ENCODE data around the gene LGI4.
"Not testable (repeated sequence)": the region's sequence is repeated elsewhere in the genome, so short reads cannot be mapped to it uniquely, and the experiment has no call there.

The LGI4 gene

DNA sequence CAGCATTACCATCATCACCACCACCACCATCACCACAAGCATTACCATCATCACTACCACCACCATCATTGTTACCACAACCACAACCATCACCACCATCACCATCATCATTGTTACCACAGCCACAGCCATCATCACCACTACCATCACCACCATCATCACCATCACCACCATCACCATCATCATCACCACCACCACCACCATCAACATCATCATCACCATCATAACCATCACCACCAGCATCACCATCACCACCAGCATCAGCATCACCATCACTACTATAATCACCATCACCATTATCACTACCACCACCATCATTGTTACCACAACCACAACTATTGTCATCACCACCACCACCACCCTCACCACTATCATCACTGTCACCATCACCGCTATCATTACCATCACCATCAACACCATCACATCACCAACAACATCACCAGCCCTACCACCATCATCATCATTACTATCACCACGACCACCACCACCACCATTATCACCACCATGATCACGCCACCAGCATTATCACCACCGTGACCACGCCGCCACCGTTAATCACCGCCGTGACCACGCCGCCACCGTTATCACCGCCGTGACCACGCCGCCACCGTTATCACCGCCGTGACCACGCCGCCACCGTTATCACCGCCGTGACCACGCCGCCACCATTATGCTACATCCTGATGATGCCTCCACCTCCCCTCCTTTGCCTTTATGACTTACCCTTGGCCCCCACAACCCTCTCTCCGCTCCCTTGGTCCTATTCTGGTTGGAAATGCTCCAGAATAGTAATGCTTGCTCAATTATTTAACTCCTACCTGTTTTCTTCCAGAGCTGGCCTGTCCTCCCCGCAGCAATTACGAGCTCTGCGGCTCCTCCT, 29.2 kb downstream of the LGI4 start:
- Histone ChIP-seq H4K20me1 (ENCODE audit: insufficient read depth, low read length, poor library complexity, severe bottlenecking) (no peaks in the 10 kb centered on the region), H3K27me3 (ENCODE audit: insufficient read depth, low read length, poor library complexity, severe bottlenecking) (no peaks in the 10 kb centered on the region), H3K4me3 (ENCODE audit: low read length, poor library complexity, severe bottlenecking) (no peak overlapping the region), H3K36me3 (ENCODE audit: insufficient read depth, low read length) (no peaks in the 10 kb centered on the region), H2AFZ (ENCODE audit: low read length) (no peak overlapping the region), H3K4me2 (ENCODE audit: low read depth, low read length, poor library complexity, severe bottlenecking) (no peak overlapping the region), H3K9ac (ENCODE audit: low read depth, low read length, poor library complexity, severe bottlenecking) (no peak overlapping the region), H3K4me1 (ENCODE audit: insufficient read depth, low read length, poor library complexity, severe bottlenecking) (no peaks in the 10 kb centered on the region), H3K79me2 (ENCODE audit: insufficient read depth, low read length) (no peaks in the 10 kb centered on the region), H3K9me2 (replicated peaks; ENCODE audit: low read depth, low read length) (no peaks in the 10 kb centered on the region), H3K9me3 (ENCODE audit: insufficient read depth, low read depth, low read length) (no peaks in the 10 kb centered on the region), H3F3A (ENCODE audit: low read depth) (no peaks in the 10 kb centered on the region)
- TF ChIP-seq EZH2phosphoT487 (IDR thresholded peaks at IDR 0.05; ENCODE audit: borderline replicate concordance) (no peak), CTCF (conservative IDR thresholded peaks at IDR 0.05; ENCODE audit: low read length) (no peak)

- Histone ChIP-seq H4K20me1 (ENCODE audit: insufficient read depth, low read length, poor library complexity, severe bottlenecking) (no peaks in the 10 kb centered on the region), H3K27me3 (ENCODE audit: insufficient read depth, low read length, poor library complexity, severe bottlenecking) (no peaks in the 10 kb centered on the region), H3K9me3 (ENCODE audit: insufficient read depth, low read depth, low read length) (no peaks in the 10 kb centered on the region), H3K9me2 (replicated peaks; ENCODE audit: low read depth, low read length) (no peaks in the 10 kb centered on the region), H3K36me3 (ENCODE audit: insufficient read depth, low read length) (no peaks in the 10 kb centered on the region), H3K4me1 (ENCODE audit: insufficient read depth, low read length, poor library complexity, severe bottlenecking) (no peaks in the 10 kb centered on the region), H3K79me2 (ENCODE audit: insufficient read depth, low read length) (no peaks in the 10 kb centered on the region), H3K9ac (ENCODE audit: low read depth, low read length, poor library complexity, severe bottlenecking) (no peak overlapping the region), H3F3A (ENCODE audit: low read depth) (no peaks in the 10 kb centered on the region), H2AFZ (ENCODE audit: low read length) (no peak overlapping the region), H3K4me3 (ENCODE audit: low read length, poor library complexity, severe bottlenecking) (no peak overlapping the region), H3K4me2 (ENCODE audit: low read depth, low read length, poor library complexity, severe bottlenecking) (no peak overlapping the region)
- TF ChIP-seq EZH2phosphoT487 (IDR thresholded peaks at IDR 0.05; ENCODE audit: borderline replicate concordance) = no peak
- TF ChIP-seq CTCF (conservative IDR thresholded peaks at IDR 0.05; ENCODE audit: low read length) = no peak
Measured at GRCh38 chr19:35105047-35105410, 29.8 kb downstream of the LGI4 start.

GRCh38 chr19:35104361-35104760, 30.5 kb downstream of the LGI4 start:
- Histone ChIP-seq H3K79me2 (ENCODE audit: insufficient read depth, low read length) (no peaks in the 10 kb centered on the region), H3K9ac (ENCODE audit: low read depth, low read length, poor library complexity, severe bottlenecking) (no peak overlapping the region), H4K20me1 (ENCODE audit: insufficient read depth, low read length, poor library complexity, severe bottlenecking) (no peaks in the 10 kb centered on the region), H3F3A (ENCODE audit: low read depth) (no peaks in the 10 kb centered on the region), H3K27me3 (ENCODE audit: insufficient read depth, low read length, poor library complexity, severe bottlenecking) (no peaks in the 10 kb centered on the region), H3K4me1 (ENCODE audit: insufficient read depth, low read length, poor library complexity, severe bottlenecking) (no peaks in the 10 kb centered on the region), H3K4me3 (ENCODE audit: low read length, poor library complexity, severe bottlenecking) (no peak overlapping the region), H3K9me2 (replicated peaks; ENCODE audit: low read depth, low read length) (no peaks in the 10 kb centered on the region), H3K9me3 (ENCODE audit: insufficient read depth, low read depth, low read length) (no peaks in the 10 kb centered on the region), H3K4me2 (ENCODE audit: low read depth, low read length, poor library complexity, severe bottlenecking) (no peak overlapping the region), H2AFZ (ENCODE audit: low read length) (no peak overlapping the region), H3K36me3 (ENCODE audit: insufficient read depth, low read length) (no peaks in the 10 kb centered on the region)
- TF ChIP-seq CTCF (conservative IDR thresholded peaks at IDR 0.05; ENCODE audit: low read length) (no peak), EZH2phosphoT487 (IDR thresholded peaks at IDR 0.05; ENCODE audit: borderline replicate concordance) (no peak)

DNA sequence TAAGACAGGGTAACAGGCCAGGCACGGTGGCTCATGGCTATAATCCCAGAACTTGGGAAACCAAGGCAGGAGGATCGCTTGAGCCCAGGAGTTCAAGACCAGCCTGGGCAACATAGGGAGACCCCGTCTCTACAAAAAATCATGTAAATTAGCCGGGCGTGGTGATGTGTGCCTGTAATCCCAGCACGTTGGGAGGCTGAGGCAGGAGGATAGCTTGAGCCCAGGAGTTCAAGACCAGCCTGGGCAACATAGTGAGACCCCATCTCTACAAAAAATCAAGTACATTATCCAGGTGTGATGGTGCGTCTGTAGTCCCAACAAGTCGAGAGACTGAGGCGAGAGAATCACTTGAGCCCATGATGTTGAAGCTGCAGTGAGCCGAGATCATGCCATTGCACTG, 31.2 kb downstream of the LGI4 start:
- H3K4me3 ChIP-seq (ENCODE audit: low read length, poor library complexity, severe bottlenecking); H3K4me1 ChIP-seq (ENCODE audit: insufficient read depth, low read length, poor library complexity, severe bottlenecking); H3K79me2 ChIP-seq (ENCODE audit: insufficient read depth, low read length); H4K20me1 ChIP-seq (ENCODE audit: insufficient read depth, low read length, poor library complexity, severe bottlenecking); H3K9me2 ChIP-seq (replicated peaks; ENCODE audit: low read depth, low read length); H3K27me3 ChIP-seq (ENCODE audit: insufficient read depth, low read length, poor library complexity, severe bottlenecking); H3K9ac ChIP-seq (ENCODE audit: low read depth, low read length, poor library complexity, severe bottlenecking); H3F3A ChIP-seq (ENCODE audit: low read depth); H3K9me3 ChIP-seq (ENCODE audit: insufficient read depth, low read depth, low read length); H2AFZ ChIP-seq (ENCODE audit: low read length); H3K36me3 ChIP-seq (ENCODE audit: insufficient read depth, low read length); H3K4me2 ChIP-seq (ENCODE audit: low read depth, low read length, poor library complexity, severe bottlenecking): not testable (repeated sequence)

GRCh38 chr19:35101949-35102348, 32.9 kb downstream of the LGI4 start:
- not testable (repeated sequence) for H3K27me3 ChIP-seq (ENCODE audit: insufficient read depth, low read length, poor library complexity, severe bottlenecking)

More at GRCh38 chr19:35101949-35102348, 32.9 kb downstream of the LGI4 start:
- H3K36me3 ChIP-seq (ENCODE audit: insufficient read depth, low read length); H2AFZ ChIP-seq (ENCODE audit: low read length); H3K79me2 ChIP-seq (ENCODE audit: insufficient read depth, low read length); H3K9me2 ChIP-seq (replicated peaks; ENCODE audit: low read depth, low read length); H3K4me3 ChIP-seq (ENCODE audit: low read length, poor library complexity, severe bottlenecking); H3K9me3 ChIP-seq (ENCODE audit: insufficient read depth, low read depth, low read length); H3K4me1 ChIP-seq (ENCODE audit: insufficient read depth, low read length, poor library complexity, severe bottlenecking); H4K20me1 ChIP-seq (ENCODE audit: insufficient read depth, low read length, poor library complexity, severe bottlenecking); H3K4me2 ChIP-seq (ENCODE audit: low read depth, low read length, poor library complexity, severe bottlenecking); H3F3A ChIP-seq (ENCODE audit: low read depth); H3K9ac ChIP-seq (ENCODE audit: low read depth, low read length, poor library complexity, severe bottlenecking): not testable (repeated sequence)
